ENCODE measurements around the gene SYNE2. TPM values are rescaled to one million over a fixed set of nuclear protein-coding genes. Genes with fewer than 3 reads are reported as not detected.

SYNE2 gene
- total RNA-seq, 1 donor from 2014 or later = 28.4 TPM

DNA sequence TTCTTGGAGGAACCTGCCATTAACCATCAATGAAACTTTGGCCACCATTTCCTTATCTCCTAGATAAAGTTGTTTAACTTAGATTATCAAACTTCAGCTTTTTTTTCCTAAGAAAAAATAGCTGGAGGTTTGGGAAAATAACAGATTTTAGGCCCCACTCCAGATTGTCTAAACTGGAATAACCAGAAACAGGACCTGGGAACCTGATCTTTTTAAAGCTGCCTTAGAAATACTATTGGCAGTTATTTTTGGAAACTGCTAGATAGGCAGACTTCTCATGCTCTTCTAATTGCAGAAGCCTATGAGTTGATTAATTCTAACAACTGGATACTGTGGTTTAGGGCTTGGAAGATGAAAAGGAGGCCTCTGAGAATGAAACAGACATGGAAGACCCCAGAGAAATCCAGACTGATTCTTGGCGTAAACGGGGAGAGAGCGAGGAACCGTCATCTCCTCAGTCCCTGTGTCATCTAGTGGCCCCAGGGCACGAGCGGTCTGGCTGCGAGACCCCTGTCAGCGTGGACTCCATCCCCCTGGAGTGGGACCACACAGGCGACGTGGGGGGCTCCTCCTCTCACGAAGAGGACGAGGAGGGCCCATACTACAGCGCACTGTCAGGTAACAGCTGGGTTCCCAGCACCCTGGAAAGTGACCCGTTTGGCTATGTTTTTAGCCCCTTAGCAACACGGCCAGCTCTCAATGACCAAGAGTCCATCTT lies 361.2 kb downstream of the SYNE2 start:
- no peak overlapping the region for H3K27ac Mint-ChIP-seq (ENCODE audit: unreplicated experiment)
- H3K4me1 Mint-ChIP-seq (ENCODE audit: unreplicated experiment) = peaks cover 7% of the 10 kb centered on the region
- DNase-seq (ENCODE audit: extremely low spot score, unreplicated experiment) = no peak
- no peaks in the 10 kb centered on the region for H3K9me3 Mint-ChIP-seq (ENCODE audit: unreplicated experiment)
- peaks cover 33% of the 10 kb centered on the region for H3K36me3 Mint-ChIP-seq (ENCODE audit: unreplicated experiment)
- H3K4me3 Mint-ChIP-seq (ENCODE audit: unreplicated experiment) = no peak overlapping the region
- no peaks in the 10 kb centered on the region for H3K27me3 Mint-ChIP-seq (ENCODE audit: unreplicated experiment)
- TF ChIP-seq, protein P1, sequence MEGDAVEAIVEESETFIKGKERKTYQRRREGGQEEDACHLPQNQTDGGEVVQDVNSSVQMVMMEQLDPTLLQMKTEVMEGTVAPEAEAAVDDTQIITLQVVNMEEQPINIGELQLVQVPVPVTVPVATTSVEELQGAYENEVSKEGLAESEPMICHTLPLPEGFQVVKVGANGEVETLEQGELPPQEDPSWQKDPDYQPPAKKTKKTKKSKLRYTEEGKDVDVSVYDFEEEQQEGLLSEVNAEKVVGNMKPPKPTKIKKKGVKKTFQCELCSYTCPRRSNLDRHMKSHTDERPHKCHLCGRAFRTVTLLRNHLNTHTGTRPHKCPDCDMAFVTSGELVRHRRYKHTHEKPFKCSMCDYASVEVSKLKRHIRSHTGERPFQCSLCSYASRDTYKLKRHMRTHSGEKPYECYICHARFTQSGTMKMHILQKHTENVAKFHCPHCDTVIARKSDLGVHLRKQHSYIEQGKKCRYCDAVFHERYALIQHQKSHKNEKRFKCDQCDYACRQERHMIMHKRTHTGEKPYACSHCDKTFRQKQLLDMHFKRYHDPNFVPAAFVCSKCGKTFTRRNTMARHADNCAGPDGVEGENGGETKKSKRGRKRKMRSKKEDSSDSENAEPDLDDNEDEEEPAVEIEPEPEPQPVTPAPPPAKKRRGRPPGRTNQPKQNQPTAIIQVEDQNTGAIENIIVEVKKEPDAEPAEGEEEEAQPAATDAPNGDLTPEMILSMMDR (IDR thresholded peaks at IDR 0.05) = no peak

DNA sequence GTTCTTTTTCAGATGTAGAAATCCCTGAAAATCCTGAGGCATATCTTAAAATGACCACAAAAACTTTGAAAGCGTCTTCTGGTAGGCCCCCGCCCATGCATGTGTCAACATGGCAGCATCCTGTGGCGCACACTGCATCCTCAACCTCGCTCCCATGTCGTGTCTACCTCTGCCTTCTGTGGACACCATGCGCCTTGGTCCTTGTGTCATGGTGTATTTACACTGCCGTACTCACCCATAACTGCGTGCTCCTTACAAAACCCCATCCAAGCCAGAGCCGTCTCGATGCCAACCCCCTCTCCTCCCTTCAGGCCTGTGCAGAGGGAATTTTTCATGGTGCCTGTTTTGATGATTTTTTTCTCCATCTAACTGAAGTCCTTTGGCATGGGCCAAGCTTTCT lies 362.5 kb downstream of the SYNE2 start:
- peaks cover 8% of the 10 kb centered on the region for H3K4me1 Mint-ChIP-seq (ENCODE audit: unreplicated experiment)
- peaks cover 33% of the 10 kb centered on the region for H3K36me3 Mint-ChIP-seq (ENCODE audit: unreplicated experiment)
- no peak overlapping the region for H3K27ac Mint-ChIP-seq (ENCODE audit: unreplicated experiment)

DNA sequence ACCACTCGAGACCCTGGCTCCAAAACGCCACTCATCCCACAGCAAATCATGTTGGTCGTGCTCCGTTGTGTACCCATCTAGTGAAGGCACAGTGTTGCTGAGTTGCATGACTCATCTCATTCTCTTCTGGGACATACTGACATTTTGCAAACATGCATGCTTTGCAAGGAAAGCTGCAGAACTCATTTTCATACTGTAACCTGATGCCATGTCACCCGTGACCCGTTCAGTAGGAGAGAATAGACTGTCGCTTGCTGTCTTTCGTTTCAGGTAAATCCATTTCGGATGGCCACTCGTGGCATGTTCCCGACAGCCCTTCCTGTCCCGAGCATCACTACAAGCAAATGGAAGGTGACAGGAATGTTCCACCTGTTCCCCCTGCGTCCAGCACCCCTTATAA lies 363.2 kb downstream of the SYNE2 start:
- Mint-ChIP-seq H3K27ac (ENCODE audit: unreplicated experiment) (no peak overlapping the region), H3K4me3 (ENCODE audit: unreplicated experiment) (no peak overlapping the region), H3K36me3 (ENCODE audit: unreplicated experiment) (peaks cover 33% of the 10 kb centered on the region), H3K9me3 (ENCODE audit: unreplicated experiment) (no peaks in the 10 kb centered on the region), H3K27me3 (ENCODE audit: unreplicated experiment) (no peaks in the 10 kb centered on the region), H3K4me1 (ENCODE audit: unreplicated experiment) (peaks cover 8% of the 10 kb centered on the region)
- DNase-seq (ENCODE audit: extremely low spot score, unreplicated experiment) = no peak
- TF ChIP-seq, protein P1 (IDR thresholded peaks at IDR 0.05) = no peak

More for the DNA sequence above, 362.5 kb downstream of the SYNE2 start:
- no peaks in the 10 kb centered on the region for H3K9me3 Mint-ChIP-seq (ENCODE audit: unreplicated experiment)
- H3K27me3 Mint-ChIP-seq (ENCODE audit: unreplicated experiment) = no peaks in the 10 kb centered on the region
- no peak for DNase-seq (ENCODE audit: extremely low spot score, unreplicated experiment)
- no peak overlapping the region for H3K4me3 Mint-ChIP-seq (ENCODE audit: unreplicated experiment)
- TF ChIP-seq, protein P1 (IDR thresholded peaks at IDR 0.05) = no peak

DNA sequence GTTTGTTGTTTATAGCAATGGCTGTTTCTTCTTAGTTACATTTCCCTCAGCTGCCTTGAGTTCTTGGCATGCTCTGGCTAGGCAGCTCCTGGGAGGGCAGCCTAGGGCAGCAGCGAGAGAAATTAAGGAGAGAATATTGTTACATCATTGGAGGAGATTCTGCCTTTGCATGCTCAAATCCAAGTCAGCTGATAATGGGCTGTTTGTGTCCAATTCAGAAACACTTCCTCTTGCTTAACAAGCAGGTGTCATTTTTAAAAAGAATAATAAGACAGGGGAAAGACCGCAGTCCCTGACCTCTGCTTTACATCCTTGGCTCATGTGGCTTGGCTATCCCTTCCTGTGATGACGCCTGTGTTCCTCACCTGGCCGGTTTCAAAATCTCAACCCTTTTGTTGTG lies 364.5 kb downstream of the SYNE2 start:
- no peak for DNase-seq (ENCODE audit: extremely low spot score, unreplicated experiment)
- Mint-ChIP-seq H3K36me3 (ENCODE audit: unreplicated experiment) (peaks cover 35% of the 10 kb centered on the region), H3K27me3 (ENCODE audit: unreplicated experiment) (no peaks in the 10 kb centered on the region), H3K4me3 (ENCODE audit: unreplicated experiment) (no peak overlapping the region), H3K4me1 (ENCODE audit: unreplicated experiment) (peaks cover 8% of the 10 kb centered on the region), H3K27ac (ENCODE audit: unreplicated experiment) (no peak overlapping the region), H3K9me3 (ENCODE audit: unreplicated experiment) (no peaks in the 10 kb centered on the region)
- TF ChIP-seq, protein P1 (IDR thresholded peaks at IDR 0.05) = no peak

DNA sequence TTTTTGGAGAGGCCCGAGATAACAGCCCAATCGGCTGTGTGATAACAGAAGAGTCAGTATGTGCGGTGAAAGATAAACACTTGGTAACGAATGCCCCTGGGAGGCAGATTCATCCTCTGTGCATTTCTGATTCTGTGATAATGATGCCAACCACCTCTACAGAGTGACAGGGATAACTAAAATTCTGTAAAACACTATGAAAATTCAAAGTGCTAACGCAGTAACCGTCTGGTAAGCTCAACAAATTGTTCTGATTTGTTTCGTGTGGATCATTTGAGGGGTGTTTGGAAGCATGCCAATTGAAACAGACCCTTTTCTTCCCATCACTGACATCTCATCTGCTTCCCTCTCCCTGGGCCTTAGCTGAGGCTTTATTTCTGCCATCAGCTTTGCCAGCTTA lies 365.0 kb downstream of the SYNE2 start:
- no peak overlapping the region for H3K4me3 Mint-ChIP-seq (ENCODE audit: unreplicated experiment)
- H3K27me3 Mint-ChIP-seq (ENCODE audit: unreplicated experiment) = no peaks in the 10 kb centered on the region
- H3K4me1 Mint-ChIP-seq (ENCODE audit: unreplicated experiment) = peaks cover 8% of the 10 kb centered on the region
- peaks cover 31% of the 10 kb centered on the region for H3K36me3 Mint-ChIP-seq (ENCODE audit: unreplicated experiment)
- DNase-seq (ENCODE audit: extremely low spot score, unreplicated experiment) = no peak
- no peak overlapping the region for H3K27ac Mint-ChIP-seq (ENCODE audit: unreplicated experiment)
- no peaks in the 10 kb centered on the region for H3K9me3 Mint-ChIP-seq (ENCODE audit: unreplicated experiment)
- TF ChIP-seq, protein P1 (IDR thresholded peaks at IDR 0.05) = no peak

All from osteocyte (in vitro differentiated cells).